K562 (cell line): ENCODE data around the gene C1QTNF5. TPM values are rescaled to one million over a fixed set of nuclear protein-coding genes. Genes with fewer than 3 reads are reported as not detected.
A peak's percentile ranks its signal among the peaks of the same experiment; 100 is the strongest.

ENCODE experiments used
- GABPB2 ChIP-seq: fragments of 250-450 bp; sonication (Bioruptor Pico); conservative IDR thresholded peaks from 2 replicates; pipeline ENCODE4 v1.5.1; 2021; ENCODE audit warnings: mild to moderate bottlenecking
- HDAC8 ChIP-seq: fragments of 450-650 bp; IDR thresholded peaks from 2 replicates; pipeline ENCODE4 v1.6.1; 2016; ENCODE audit warnings: mild to moderate bottlenecking, missing genetic modification characterization, moderate library complexity, missing compliant biosample characterization
- HNRNPUL1 ChIP-seq: fragments of 200-400 bp; formaldehyde crosslinking; IDR thresholded peaks from 2 replicates; pipeline ENCODE4 v1.6.1; 2017; ENCODE audit warnings: low read length
- JUND ChIP-seq, 2 experiments: IDR thresholded peaks; 2 replicates in 1 of 2; 3 replicates in 1 of 2; pipeline ENCODE4 v1.6.1; 2011; ENCODE audit warnings: borderline replicate concordance in 2 of 2, low read depth in 2 of 2, low read length in 2 of 2, improper control_type of control experiment in 1 of 2, missing biosample characterization in 1 of 2, missing genetic modification characterization in 1 of 2, missing genetic modification reagents in 1 of 2
- KDM2B ChIP-seq: fragments of 250-450 bp; sonication (Bioruptor Pico); IDR thresholded peaks from 2 replicates; pipeline ENCODE4 v1.8.0; 2021; ENCODE audit warnings: mild to moderate bottlenecking, moderate library complexity
- NFRKB ChIP-seq: fragments of 450-650 bp; IDR thresholded peaks from 2 replicates; pipeline ENCODE4 v1.6.1; 2016; ENCODE audit warnings: low read depth
- PHF20 ChIP-seq: fragments of 450-650 bp; IDR thresholded peaks from 2 replicates; pipeline ENCODE4 v1.6.1; 2018; ENCODE audit not compliant: partially characterized antibody
- POLR2AphosphoS5 ChIP-seq: IDR thresholded peaks from 2 replicates; pipeline ENCODE4 v1.6.1; 2011; ENCODE audit warnings: mild to moderate bottlenecking, low read depth, low read length, moderate library complexity; ENCODE audit not compliant: control insufficient read depth, insufficient read depth
- PTTG1 ChIP-seq: fragments of 450-650 bp; IDR thresholded peaks from 2 replicates; pipeline ENCODE4 v1.6.1; 2016; ENCODE audit warnings: low read depth, mild to moderate bottlenecking, missing genetic modification characterization, missing compliant biosample characterization
- RBM34 ChIP-seq: fragments of 200-400 bp; formaldehyde crosslinking; IDR thresholded peaks from 2 replicates; pipeline ENCODE4 v1.6.1; 2018; ENCODE audit warnings: low read length, borderline replicate concordance; ENCODE audit not compliant: insufficient read depth
- SMARCA5 ChIP-seq: fragments of 450-650 bp; IDR thresholded peaks from 2 replicates; pipeline ENCODE4 v1.6.1; 2016
- SRF ChIP-seq, 2 experiments: fragments of 250-450, 450-650 bp in 1 of 2; sonication (Bioruptor Pico) in 1 of 2; sonication (generic) in 1 of 2; formaldehyde crosslinking; IDR thresholded peaks; 2 replicates each; pipeline versions ENCODE4 v1.5.0 to v1.5.1; 2020 to 2022; ENCODE audit warnings: mild to moderate bottlenecking in 1 of 2, missing genetic modification reagents in 1 of 2
- TBP ChIP-seq: optimal IDR thresholded peaks from 2 replicates; pipeline ENCODE3; 2011; ENCODE audit warnings: low read depth, low read length, improper control_type of control experiment
- TCF7L2 ChIP-seq: fragments of 150-350 bp; IDR thresholded peaks from 2 replicates; pipeline ENCODE4 v1.6.1; 2016; ENCODE audit warnings: low read depth, mild to moderate bottlenecking, low read length, moderate library complexity
- ZNF23 ChIP-seq: fragments of 250-450 bp; sonication (Bioruptor Pico); IDR thresholded peaks from 2 replicates; pipeline ENCODE4 v1.4.0; 2020; ENCODE audit warnings: mild to moderate bottlenecking
- ZNF589 ChIP-seq: fragments of 200-800 bp; sonication (Bioruptor generic); IDR thresholded peaks from 2 replicates; pipeline ENCODE4 v1.6.1; 2016; ENCODE audit warnings: low read depth, missing genetic modification characterization, missing compliant biosample characterization
- polyA plus RNA-seq, 8 experiments: library from polyadenylated mRNA; depleted of rRNA in 4 of 8; stranded (reverse) in 5 of 8; unstranded in 3 of 8; fragments of >200 nt; fragmentation: Nextera tagmentation in 2 of 8; fragmentation: Illumina TruSeq in 1 of 8; extraction: Ambion mirVana in 2 of 8; extraction: Trizol in 1 of 8; gene quantifications; 2 replicates each; pipeline versions ENCODE4 v1.2.1 to v1.2.3, GENCODE V29; 2011 to 2014; ENCODE audit warnings: inconsistent platforms in 1 of 8, missing spikeins in 1 of 8
- total RNA-seq, 7 experiments: library from RNA; depleted of rRNA in 6 of 7; stranded (reverse); fragments of >200 nt in 6 of 7; fragmentation: Illumina TruSeq in 2 of 7; extraction: Trizol in 2 of 7; gene quantifications; 2 replicates each; pipeline versions ENCODE4 v1.2.1 to v1.2.3, GENCODE V29; 2011 to 2021; ENCODE audit warnings: low replicate concordance in 1 of 7
- TF ChIP-seq, protein P1 (sequence below): fragments of 450-650 bp; IDR thresholded peaks from 2 replicates; pipeline ENCODE4 v1.6.1; 2016; ENCODE audit warnings: antibody characterized with exemption
- TF ChIP-seq, protein P2 (sequence below), 2 experiments: IDR thresholded peaks; 2 replicates each; pipeline ENCODE4 v1.6.1; 2011; ENCODE audit warnings: borderline replicate concordance in 1 of 2, control low read depth in 1 of 2, low read depth in 1 of 2, low read length in 1 of 2, mild to moderate bottlenecking in 1 of 2, mixed read lengths in 1 of 2, moderate library complexity in 1 of 2; ENCODE audit not compliant: insufficient read depth in 1 of 2, insufficient read length in 1 of 2, poor library complexity in 1 of 2, severe bottlenecking in 1 of 2; ENCODE audit errors: extremely low read depth in 1 of 2
- TF ChIP-seq, protein P3 (sequence below), 3 experiments: fragments of 200-800 bp in 1 of 3; sonication (Bioruptor generic) in 1 of 3; sonication (generic) in 1 of 3; formaldehyde crosslinking in 1 of 3; IDR thresholded peaks; 2 replicates each; pipeline versions ENCODE4 v1.6.1 to v1.8.0; 2016 to 2022; ENCODE audit warnings: mild to moderate bottlenecking in 2 of 3, missing compliant biosample characterization in 2 of 3, missing genetic modification characterization in 2 of 3, missing genetic modification reagents in 1 of 3
- TF ChIP-seq, protein P4 (sequence below): IDR thresholded peaks from 2 replicates; pipeline ENCODE4 v1.6.1; 2016; ENCODE audit warnings: missing genetic modification characterization, missing compliant biosample characterization

C1QTNF5 gene
- total and polyA plus RNA-seq, 9 of the 15 experiments (the other 6 are each of a cell fraction or from before 2014, with no cell fraction given) = 0.07 to 0.76 (median 0.24) TPM; not detected in 1

DNA sequence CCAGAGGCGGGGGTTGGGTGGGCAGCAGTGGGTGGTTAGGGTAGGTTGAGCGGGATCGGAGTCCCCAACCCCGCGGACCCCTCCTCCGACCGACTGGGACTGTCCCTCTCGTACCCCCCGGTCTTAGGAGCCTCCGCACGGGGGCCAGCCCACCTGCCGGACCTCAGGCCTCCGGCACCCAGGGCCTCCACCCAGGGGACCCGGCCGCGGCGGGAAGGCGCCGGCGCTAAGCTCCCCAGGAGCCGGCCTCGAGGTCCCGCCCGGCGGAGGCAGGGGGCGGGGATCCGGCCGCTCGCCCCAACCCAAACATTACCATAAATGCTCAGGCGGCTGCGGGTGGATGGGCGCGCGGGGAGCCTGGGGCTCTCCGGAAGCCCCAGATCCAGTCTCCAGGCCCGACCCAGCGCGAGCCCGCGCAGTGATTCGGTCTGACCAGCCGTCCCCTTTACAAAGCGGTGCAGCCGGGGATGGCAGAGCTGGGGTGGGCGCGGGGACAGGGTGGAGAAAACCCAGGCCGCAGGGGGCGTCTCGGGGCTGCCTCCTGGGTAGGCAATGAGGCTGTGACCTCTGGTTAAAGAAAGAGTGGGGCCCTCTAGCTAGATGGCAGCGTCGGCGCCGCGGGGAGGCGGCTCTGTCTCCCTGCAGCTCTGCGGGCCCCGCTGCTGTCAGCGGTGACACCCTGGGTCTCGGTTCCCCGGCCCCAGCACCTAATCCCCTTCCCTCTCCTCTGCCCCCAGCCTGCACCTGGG is 19.7 kb downstream of the C1QTNF5 start (continued):
- peak; percentile 6 for TF ChIP-seq PHF20
- no peak for TF ChIP-seq PTTG1
- TF ChIP-seq, protein P1, sequence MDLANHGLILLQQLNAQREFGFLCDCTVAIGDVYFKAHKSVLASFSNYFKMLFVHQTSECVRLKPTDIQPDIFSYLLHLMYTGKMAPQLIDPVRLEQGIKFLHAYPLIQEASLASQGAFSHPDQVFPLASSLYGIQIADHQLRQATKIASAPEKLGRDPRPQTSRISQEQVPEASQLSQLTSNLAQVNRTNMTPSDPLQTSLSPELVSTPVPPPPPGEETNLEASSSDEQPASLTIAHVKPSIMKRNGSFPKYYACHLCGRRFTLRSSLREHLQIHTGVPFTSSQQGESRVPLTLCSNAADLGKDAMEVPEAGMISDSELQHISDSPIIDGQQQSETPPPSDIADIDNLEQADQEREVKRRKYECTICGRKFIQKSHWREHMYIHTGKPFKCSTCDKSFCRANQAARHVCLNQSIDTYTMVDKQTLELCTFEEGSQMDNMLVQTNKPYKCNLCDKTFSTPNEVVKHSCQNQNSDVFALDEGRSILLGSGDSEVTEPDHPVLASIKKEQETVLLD = no peak
- peak; percentile 20; the same call in 1 of the 2 replicates for TF ChIP-seq JUND (IDR thresholded peaks at IDR 0.05; ENCODE audit: borderline replicate concordance, low read depth, low read length)
- TF ChIP-seq JUND (tag; IDR thresholded peaks at IDR 0.05; ENCODE audit: borderline replicate concordance, low read depth, low read length) = no peak
- peak; percentile 42; the same call in 1 of the 2 replicates for TF ChIP-seq POLR2AphosphoS5
- no peak for TF ChIP-seq HNRNPUL1
- no peak for TF ChIP-seq ZNF23 (CRISPR knock-in tag)
- TF ChIP-seq, protein P2, sequence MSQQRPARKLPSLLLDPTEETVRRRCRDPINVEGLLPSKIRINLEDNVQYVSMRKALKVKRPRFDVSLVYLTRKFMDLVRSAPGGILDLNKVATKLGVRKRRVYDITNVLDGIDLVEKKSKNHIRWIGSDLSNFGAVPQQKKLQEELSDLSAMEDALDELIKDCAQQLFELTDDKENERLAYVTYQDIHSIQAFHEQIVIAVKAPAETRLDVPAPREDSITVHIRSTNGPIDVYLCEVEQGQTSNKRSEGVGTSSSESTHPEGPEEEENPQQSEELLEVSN (IDR thresholded peaks at IDR 0.05; ENCODE audit: borderline replicate concordance in 1 of 2, extremely low read depth in 1 of 2, insufficient read depth in 1 of 2, insufficient read length in 1 of 2, low read depth in 1 of 2, low read length in 1 of 2, poor library complexity in 1 of 2, severe bottlenecking in 1 of 2) = peak in 1 of 2 experiments; percentile 90
- TF ChIP-seq TCF7L2 = no peak
- TF ChIP-seq, protein P3, sequence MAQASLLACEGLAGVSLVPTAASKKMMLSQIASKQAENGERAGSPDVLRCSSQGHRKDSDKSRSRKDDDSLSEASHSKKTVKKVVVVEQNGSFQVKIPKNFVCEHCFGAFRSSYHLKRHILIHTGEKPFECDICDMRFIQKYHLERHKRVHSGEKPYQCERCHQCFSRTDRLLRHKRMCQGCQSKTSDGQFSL (CRISPR knock-in tag; IDR thresholded peaks at IDR 0.05) = 0 out of 2 replicates have a peak, but pooled peaks have one; percentile 29
- TF ChIP-seq, protein P3 (tag; IDR thresholded peaks at IDR 0.05) = no peak
- peak in 1 of 2 experiments; percentile 94; a peak in 2 of 4 replicates for TF ChIP-seq SRF (CRISPR knock-in tag; IDR thresholded peaks at IDR 0.05)
- no peak for TF ChIP-seq HDAC8 (tag)
- no peak for TF ChIP-seq ZNF589 (CRISPR knock-in tag)
- no peak for TF ChIP-seq GABPB2
- TF ChIP-seq RBM34 = no peak
- TF ChIP-seq NFRKB = peak; percentile 22
- no peak for TF ChIP-seq KDM2B (CRISPR knock-in tag)
- TF ChIP-seq, protein P4, sequence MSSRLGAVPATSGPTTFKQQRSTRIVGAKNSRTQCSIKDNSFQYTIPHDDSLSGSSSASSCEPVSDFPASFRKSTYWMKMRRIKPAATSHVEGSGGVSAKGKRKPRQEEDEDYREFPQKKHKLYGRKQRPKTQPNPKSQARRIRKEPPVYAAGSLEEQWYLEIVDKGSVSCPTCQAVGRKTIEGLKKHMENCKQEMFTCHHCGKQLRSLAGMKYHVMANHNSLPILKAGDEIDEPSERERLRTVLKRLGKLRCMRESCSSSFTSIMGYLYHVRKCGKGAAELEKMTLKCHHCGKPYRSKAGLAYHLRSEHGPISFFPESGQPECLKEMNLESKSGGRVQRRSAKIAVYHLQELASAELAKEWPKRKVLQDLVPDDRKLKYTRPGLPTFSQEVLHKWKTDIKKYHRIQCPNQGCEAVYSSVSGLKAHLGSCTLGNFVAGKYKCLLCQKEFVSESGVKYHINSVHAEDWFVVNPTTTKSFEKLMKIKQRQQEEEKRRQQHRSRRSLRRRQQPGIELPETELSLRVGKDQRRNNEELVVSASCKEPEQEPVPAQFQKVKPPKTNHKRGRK = no peak
- TF ChIP-seq SMARCA5 = no peak
- peak; percentile 46 for TF ChIP-seq TBP
